ENCODE data around the gene ADGRF3. TPM values are rescaled to one million over a fixed set of nuclear protein-coding genes. Genes with fewer than 3 reads are reported as not detected.
"Not testable (repeated sequence)": the region's sequence is repeated elsewhere in the genome, so short reads cannot be mapped to it uniquely, and the experiment has no call there.

The ADGRF3 gene
- total RNA-seq, 1 donor from 2014 or later = 0.56 TPM

DNA sequence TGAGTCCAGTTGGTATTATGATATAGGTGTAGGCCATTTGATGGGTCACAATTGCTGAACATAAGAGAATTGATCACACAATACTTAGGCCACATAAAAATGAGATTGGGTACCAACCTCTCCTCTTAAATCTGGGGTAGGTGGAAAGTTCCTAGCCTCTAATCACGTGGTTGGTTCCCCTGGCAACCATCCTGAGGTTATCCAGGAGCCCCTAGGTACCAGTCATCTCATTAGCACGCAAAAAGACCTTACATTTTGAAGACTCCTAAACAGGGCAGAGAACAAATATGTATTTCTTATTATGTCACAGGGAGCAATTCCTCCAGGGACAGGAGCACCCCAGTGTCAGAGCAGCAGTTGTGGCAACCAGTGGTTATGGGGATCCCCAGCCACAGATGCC is 13.3 kb downstream of the ADGRF3 start:
- Mint-ChIP-seq H3K4me1 (ENCODE audit: unreplicated experiment) (peaks cover 3% of the 10 kb centered on the region), H3K27me3 (ENCODE audit: unreplicated experiment) (peaks cover 25% of the 10 kb centered on the region), H3K27ac (ENCODE audit: unreplicated experiment) (no peak overlapping the region), H3K4me3 (ENCODE audit: unreplicated experiment) (no peak overlapping the region), H3K36me3 (ENCODE audit: unreplicated experiment) (no peaks in the 10 kb centered on the region), H3K9me3 (ENCODE audit: unreplicated experiment) (no peaks in the 10 kb centered on the region)
- no peak for DNase-seq (ENCODE audit: extremely low spot score, unreplicated experiment)
- TF ChIP-seq, protein P1, sequence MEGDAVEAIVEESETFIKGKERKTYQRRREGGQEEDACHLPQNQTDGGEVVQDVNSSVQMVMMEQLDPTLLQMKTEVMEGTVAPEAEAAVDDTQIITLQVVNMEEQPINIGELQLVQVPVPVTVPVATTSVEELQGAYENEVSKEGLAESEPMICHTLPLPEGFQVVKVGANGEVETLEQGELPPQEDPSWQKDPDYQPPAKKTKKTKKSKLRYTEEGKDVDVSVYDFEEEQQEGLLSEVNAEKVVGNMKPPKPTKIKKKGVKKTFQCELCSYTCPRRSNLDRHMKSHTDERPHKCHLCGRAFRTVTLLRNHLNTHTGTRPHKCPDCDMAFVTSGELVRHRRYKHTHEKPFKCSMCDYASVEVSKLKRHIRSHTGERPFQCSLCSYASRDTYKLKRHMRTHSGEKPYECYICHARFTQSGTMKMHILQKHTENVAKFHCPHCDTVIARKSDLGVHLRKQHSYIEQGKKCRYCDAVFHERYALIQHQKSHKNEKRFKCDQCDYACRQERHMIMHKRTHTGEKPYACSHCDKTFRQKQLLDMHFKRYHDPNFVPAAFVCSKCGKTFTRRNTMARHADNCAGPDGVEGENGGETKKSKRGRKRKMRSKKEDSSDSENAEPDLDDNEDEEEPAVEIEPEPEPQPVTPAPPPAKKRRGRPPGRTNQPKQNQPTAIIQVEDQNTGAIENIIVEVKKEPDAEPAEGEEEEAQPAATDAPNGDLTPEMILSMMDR (IDR thresholded peaks at IDR 0.05) = no peak

DNA sequence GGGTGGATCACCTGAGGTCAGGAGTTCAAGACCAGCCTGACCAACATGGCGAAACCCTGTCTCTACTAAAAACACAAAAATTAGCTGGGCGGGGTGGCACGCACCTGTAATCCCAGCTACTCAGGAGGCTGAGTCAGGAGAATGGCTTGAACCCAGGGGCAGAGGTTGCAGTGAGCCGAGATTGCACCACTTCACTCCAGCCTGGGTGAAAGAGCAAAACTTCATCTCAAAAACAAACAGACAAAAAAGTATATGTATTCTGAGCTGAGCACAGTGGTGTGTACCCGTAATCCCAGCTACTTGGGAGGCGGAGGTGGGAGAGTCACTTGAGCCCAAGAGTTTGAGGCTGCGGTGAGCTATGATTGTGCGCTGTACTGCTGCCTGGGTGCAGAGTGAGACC is 15.3 kb downstream of the ADGRF3 start:
- not testable (repeated sequence) for DNase-seq (ENCODE audit: extremely low spot score, unreplicated experiment); H3K36me3 Mint-ChIP-seq (ENCODE audit: unreplicated experiment); H3K4me3 Mint-ChIP-seq (ENCODE audit: unreplicated experiment); H3K27ac Mint-ChIP-seq (ENCODE audit: unreplicated experiment); H3K4me1 Mint-ChIP-seq (ENCODE audit: unreplicated experiment); H3K9me3 Mint-ChIP-seq (ENCODE audit: unreplicated experiment)
- H3K27me3 Mint-ChIP-seq (ENCODE audit: unreplicated experiment) = peaks cover 25% of the 10 kb centered on the region

DNA sequence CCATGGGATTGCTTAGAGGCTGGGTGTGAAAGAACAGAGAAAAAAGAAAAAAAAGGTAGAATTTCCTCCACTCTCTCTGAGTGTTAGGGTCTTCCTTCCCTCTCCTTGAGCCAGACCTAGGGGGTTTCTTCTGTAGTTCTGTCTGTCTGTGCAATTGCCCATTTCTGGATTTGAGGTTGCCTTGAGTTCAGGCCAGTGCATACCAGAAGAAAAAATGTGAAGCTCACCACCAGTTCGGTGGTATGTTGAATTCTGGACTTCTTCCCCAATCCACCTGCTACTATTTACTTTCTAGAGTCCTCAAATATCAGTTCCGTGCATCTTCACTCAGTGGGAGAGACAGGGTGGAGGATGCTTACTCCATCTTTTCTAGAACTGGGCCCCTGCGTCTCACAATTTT is 16.0 kb downstream of the ADGRF3 start:
- Mint-ChIP-seq H3K9me3 (ENCODE audit: unreplicated experiment) (no peaks in the 10 kb centered on the region), H3K36me3 (ENCODE audit: unreplicated experiment) (no peaks in the 10 kb centered on the region), H3K27me3 (ENCODE audit: unreplicated experiment) (peaks cover 23% of the 10 kb centered on the region), H3K4me1 (ENCODE audit: unreplicated experiment) (peaks cover 3% of the 10 kb centered on the region), H3K4me3 (ENCODE audit: unreplicated experiment) (no peak overlapping the region), H3K27ac (ENCODE audit: unreplicated experiment) (no peak overlapping the region)
- no peak for DNase-seq (ENCODE audit: extremely low spot score, unreplicated experiment)
- TF ChIP-seq, protein P1 (IDR thresholded peaks at IDR 0.05) = no peak

DNA sequence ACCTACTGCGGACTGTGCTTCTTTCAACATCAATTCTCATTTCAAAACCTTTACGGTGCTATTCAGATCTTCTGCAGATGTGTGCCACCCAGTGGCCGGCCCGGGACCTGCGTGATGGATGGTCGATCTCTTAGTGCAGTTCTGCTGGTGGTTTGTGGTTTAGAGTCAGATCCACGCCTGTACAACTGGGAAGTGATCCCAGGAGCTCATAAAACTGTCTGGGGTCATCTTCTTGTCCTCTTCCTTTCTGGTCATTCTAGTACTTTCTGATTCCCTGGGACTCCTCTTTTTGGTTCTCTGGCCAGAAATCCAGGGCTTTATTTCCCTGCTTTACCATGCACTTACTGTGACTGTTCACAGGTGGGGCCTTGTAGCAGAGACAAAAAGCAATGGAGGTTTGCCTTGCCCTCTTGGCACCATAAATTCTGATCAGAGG is 16.5 kb downstream of the ADGRF3 start:
- no peak overlapping the region for H3K27ac Mint-ChIP-seq (ENCODE audit: unreplicated experiment)
- DNase-seq (ENCODE audit: extremely low spot score, unreplicated experiment) = peak; percentile 91
- H3K9me3 Mint-ChIP-seq (ENCODE audit: unreplicated experiment) = no peaks in the 10 kb centered on the region
- H3K36me3 Mint-ChIP-seq (ENCODE audit: unreplicated experiment) = no peaks in the 10 kb centered on the region
- no peak overlapping the region for H3K4me3 Mint-ChIP-seq (ENCODE audit: unreplicated experiment)
- peaks cover 3% of the 10 kb centered on the region for H3K4me1 Mint-ChIP-seq (ENCODE audit: unreplicated experiment)
- TF ChIP-seq, protein P1 (IDR thresholded peaks at IDR 0.05) = peak; percentile 97
- peaks cover 22% of the 10 kb centered on the region for H3K27me3 Mint-ChIP-seq (ENCODE audit: unreplicated experiment)

DNA sequence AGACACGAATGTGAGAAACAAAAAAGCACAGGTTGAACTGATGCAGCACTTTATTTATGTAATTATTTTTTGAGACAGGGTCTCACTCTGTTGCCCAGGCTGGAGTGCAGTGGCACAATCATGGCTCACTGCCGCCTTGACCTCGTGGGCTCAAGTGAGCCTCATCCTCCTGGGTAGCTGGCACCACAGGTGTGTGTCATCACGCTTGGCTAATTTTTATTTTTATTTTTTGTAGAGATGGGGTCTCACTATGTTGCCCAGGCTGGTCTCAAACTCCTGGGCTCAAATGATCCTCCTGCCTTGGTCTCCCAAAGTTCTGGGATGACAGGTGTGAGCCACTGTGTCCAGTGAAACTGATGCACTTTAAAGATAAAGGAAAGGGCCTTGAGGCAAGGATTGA is 17.5 kb downstream of the ADGRF3 start:
- not testable (repeated sequence) for DNase-seq (ENCODE audit: extremely low spot score, unreplicated experiment); H3K9me3 Mint-ChIP-seq (ENCODE audit: unreplicated experiment); H3K36me3 Mint-ChIP-seq (ENCODE audit: unreplicated experiment); H3K27ac Mint-ChIP-seq (ENCODE audit: unreplicated experiment); H3K4me1 Mint-ChIP-seq (ENCODE audit: unreplicated experiment); H3K4me3 Mint-ChIP-seq (ENCODE audit: unreplicated experiment)
- H3K27me3 Mint-ChIP-seq (ENCODE audit: unreplicated experiment) = peaks cover 18% of the 10 kb centered on the region

DNA sequence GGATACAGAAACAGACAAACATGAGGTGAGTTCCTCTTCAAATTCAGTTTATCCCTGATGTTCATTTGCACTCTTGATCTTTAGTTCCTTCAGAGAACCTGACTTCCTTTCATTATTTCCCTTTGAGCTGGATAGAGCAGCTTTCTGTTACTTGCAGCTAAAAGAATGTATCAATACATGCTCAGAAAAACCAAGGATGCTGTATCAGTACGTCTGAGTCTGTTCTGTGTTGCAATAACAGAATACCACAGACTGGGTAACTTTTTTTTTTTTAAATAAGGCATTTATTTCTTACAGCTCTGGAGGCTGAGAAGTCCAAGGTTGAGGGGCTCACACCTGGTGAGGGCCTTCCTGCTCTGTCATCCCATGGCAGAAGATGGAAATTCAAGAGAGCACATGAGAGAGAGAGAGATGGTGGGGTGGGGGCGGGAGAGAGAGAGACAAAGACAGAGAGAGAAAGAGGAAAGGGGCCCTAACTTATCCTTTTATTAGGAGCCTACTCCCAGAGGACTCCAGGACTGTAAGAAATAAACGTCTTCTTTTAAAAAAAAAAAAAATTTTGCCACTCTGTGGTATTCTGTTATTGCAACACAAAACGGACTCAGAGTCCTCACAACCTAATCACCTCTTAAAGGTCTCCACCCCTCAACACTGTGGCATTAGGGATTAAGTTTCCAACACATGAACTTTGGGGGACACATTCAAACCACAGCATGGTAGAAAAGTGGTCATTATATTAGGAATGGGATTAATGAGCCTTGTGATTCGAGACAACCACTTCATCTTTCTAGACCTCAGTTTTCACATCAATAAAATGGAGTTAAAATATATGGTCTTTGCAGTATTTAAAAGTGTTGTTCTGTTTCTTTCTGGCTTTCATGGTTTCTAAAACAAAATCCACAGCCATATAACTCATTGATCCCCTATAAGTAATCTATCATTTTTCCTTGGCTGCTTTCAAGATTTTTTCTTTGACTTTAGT is 19.0 kb downstream of the ADGRF3 start:
- no peak overlapping the region for H3K4me3 Mint-ChIP-seq (ENCODE audit: unreplicated experiment)
- TF ChIP-seq, protein P1 (IDR thresholded peaks at IDR 0.05) = no peak
- H3K4me1 Mint-ChIP-seq (ENCODE audit: unreplicated experiment) = peaks cover 3% of the 10 kb centered on the region
- no peak overlapping the region for H3K27ac Mint-ChIP-seq (ENCODE audit: unreplicated experiment)
- H3K9me3 Mint-ChIP-seq (ENCODE audit: unreplicated experiment) = no peaks in the 10 kb centered on the region
- DNase-seq (ENCODE audit: extremely low spot score, unreplicated experiment) = no peak
- H3K36me3 Mint-ChIP-seq (ENCODE audit: unreplicated experiment) = no peaks in the 10 kb centered on the region
- peaks cover 18% of the 10 kb centered on the region for H3K27me3 Mint-ChIP-seq (ENCODE audit: unreplicated experiment)

Data from osteocyte (in vitro differentiated cells).